OCI-LY1 (cell line): ENCODE data around the gene CACNA2D4.

ENCODE experiments used
- EZH2 ChIP-seq: fragments of 200-600 bp; sonication (generic), shearing (Covaris generic); IDR thresholded peaks from 2 replicates; pipeline ENCODE4 v1.8.0; 2017; ENCODE audit warnings: borderline replicate concordance, mixed run types, mild to moderate bottlenecking, antibody characterized with exemption, low read length, moderate library complexity, mixed read lengths
- TF ChIP-seq, protein P1 (sequence below): fragments of 200-600 bp; sonication (generic), shearing (Covaris generic); IDR thresholded peaks from 2 replicates; pipeline ENCODE4 v1.5.1; 2017; ENCODE audit warnings: mild to moderate bottlenecking, antibody characterized with exemption, low read length, moderate library complexity, mixed read lengths

DNA sequence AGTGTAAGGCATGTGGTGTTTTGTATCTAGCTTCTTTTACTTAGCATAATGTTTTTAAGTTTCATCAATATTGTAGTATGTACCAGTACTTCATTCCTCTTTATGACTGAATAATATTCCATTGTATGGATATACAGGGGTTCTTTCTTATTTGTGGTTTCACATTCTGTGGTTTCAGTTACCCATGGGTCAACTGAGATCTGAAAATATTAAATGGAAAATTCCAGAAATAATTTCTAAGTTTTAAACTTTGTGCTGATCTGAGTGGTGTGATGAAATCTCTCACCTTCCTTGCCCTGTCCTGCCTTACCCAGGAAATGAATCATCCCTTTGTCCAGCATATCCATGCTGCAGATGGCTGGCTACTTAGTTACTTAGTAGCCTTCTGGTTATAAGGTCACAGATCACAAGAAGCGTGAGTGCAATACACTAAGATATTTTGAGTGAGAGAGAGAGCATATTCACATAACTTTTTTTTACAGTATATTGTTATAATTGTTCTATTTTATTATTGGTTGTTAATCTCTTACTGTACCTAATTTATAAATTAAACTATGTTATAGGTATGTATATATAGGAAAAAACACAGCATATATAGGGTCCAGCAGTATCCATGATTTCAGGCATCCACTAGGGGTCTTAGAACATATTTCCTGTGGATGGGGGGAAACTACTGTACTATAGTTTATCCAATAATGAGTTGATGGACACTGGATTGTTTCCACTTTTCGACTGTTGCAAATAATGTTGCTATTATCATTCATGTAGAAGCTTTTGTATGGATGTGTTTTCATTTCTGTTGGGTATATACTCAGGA lies 157.7 kb downstream of the CACNA2D4 start:
- TF ChIP-seq, protein P1, sequence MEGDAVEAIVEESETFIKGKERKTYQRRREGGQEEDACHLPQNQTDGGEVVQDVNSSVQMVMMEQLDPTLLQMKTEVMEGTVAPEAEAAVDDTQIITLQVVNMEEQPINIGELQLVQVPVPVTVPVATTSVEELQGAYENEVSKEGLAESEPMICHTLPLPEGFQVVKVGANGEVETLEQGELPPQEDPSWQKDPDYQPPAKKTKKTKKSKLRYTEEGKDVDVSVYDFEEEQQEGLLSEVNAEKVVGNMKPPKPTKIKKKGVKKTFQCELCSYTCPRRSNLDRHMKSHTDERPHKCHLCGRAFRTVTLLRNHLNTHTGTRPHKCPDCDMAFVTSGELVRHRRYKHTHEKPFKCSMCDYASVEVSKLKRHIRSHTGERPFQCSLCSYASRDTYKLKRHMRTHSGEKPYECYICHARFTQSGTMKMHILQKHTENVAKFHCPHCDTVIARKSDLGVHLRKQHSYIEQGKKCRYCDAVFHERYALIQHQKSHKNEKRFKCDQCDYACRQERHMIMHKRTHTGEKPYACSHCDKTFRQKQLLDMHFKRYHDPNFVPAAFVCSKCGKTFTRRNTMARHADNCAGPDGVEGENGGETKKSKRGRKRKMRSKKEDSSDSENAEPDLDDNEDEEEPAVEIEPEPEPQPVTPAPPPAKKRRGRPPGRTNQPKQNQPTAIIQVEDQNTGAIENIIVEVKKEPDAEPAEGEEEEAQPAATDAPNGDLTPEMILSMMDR, result no peak
- no peak for TF ChIP-seq EZH2
